Raji (cell line): Measurements from ENCODE around the gene OLR1.

ENCODE experiments used
- POLR2A ChIP-seq: IDR thresholded peaks from 2 replicates; pipeline ENCODE4 v1.6.1; 2011; ENCODE audit warnings: low read depth, low read length, control low read depth; ENCODE audit not compliant: insufficient read depth

The OLR1 gene

DNA sequence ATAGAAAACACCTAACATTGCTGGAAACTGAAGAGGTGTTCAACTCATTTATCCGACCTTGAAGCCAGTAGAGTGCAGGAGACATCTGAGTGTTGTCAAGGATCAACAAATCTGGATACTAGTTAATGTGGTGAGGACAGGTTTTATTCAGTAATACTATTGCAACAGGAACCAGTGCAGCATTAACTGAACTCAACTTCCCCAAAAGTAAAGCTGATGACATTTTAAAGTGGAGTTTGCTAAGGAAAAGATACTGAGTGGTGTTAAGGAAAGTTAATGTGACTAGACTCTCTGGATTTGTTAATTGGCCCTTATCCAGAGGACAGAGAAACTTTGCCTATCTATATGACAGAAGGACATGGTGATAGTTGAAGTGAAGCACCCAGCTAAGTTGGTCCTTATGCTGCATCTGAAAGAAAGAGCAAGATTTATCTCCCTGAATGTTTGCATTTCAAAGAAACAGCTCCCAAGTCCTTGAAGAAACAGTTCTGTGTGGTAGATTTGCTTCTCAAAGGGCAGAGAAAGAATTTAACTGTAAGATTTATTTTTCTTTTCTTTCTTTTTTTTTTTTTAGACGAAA is 40.7 kb downstream of the OLR1 start:
- no peak for TF ChIP-seq POLR2A

- TF ChIP-seq POLR2A: no peak
Observed at GRCh38 chr12:10130042-10130441, 41.9 kb downstream of the OLR1 start, which contains the start of gene CLEC7A. TSS of gene CLEC7A (minus strand) at chr12:10130199. CDS start at chr12:10130082, 117 bp downstream.

GRCh38 chr12:10128687-10129086 is 43.2 kb downstream of the OLR1 start:
- no peak for TF ChIP-seq POLR2A

DNA sequence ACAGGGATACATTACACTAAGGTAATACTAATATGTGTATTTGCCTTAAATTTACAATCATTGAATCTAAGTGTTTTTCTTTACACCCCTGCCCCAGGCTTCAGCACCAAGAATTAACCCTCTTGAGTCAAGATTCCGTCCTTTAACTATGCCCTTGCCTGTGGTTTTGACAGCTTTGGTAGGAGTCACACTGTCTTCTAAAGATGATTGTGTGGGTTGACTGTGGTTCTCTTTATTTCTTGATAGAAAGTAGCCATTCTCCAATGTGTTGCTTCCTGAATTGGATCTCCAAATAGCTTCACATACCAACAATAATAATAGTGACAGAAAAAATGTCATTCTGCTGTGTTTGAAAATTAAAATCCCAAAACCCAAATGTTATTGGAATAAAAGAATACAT is 45.5 kb downstream of the OLR1 start:
- TF ChIP-seq POLR2A: no peak

- TF ChIP-seq POLR2A: no peak
Observed at GRCh38 chr12:10122689-10123088, 49.2 kb downstream of the OLR1 start.

DNA sequence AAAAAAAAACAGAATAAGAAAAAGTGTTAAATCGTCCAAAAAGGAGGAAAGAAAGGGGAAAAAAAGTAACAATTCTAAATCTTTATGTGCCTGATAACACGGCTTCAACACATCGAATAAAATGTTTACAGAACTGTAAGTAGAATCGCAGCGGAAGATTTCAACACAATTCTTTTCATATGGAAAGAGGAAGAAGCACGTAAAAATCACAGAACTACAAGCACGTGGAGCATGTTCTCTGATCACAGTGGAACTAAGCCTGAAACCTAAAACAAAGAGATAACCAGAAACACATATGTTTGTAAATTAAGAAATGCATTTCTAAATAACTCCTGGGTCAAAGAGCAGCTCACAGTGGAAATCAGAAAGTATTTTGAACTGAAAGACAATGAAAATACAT is 50.7 kb downstream of the OLR1 start:
- TF ChIP-seq POLR2A: no peak

GRCh38 chr12:10119066-10119465 is 52.9 kb downstream of the OLR1 start:
- no peak for TF ChIP-seq POLR2A

GRCh38 chr12:10115890-10116289 is 56.0 kb downstream of the OLR1 start:
- TF ChIP-seq POLR2A: no peak

- no peak for TF ChIP-seq POLR2A
Observed at GRCh38 chr12:10115311-10115710, 56.6 kb downstream of the OLR1 start.

DNA sequence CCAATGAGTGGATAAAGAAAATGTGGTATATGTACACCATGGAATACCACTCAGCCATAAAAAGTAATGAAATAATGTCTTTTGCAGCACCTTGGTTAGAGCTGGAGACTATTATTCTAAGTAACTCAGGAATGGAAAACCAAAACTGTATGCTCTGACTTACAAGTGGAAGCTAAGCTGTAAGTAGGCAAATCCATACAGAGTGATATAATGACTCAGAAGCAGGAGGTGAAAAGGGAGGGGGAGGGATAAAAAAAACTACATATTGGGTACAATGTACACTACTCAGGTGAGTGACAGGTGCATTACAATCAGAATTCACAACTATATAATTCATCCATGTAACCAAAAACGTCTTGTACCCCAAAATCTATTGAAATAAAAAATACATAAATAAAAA is 58.0 kb downstream of the OLR1 start:
- TF ChIP-seq POLR2A: no peak

DNA sequence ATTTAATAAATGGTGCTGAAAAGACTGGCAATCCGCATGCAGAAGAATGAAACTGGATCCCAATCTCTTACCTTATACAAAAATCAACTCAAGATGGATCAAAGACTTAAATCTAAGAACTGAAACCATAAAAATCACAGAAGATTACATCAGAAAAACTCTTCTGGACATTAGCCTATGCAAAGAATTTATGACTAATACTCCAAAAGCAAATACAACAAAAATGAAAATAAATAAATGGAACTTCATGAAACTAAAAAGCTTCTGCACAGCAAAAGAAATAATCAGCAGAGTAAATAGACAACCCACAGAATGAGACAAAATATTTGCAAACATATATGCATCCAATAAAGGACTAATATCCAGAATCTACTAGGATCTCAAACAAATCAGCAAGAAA is 58.9 kb downstream of the OLR1 start:
- TF ChIP-seq POLR2A: no peak

DNA sequence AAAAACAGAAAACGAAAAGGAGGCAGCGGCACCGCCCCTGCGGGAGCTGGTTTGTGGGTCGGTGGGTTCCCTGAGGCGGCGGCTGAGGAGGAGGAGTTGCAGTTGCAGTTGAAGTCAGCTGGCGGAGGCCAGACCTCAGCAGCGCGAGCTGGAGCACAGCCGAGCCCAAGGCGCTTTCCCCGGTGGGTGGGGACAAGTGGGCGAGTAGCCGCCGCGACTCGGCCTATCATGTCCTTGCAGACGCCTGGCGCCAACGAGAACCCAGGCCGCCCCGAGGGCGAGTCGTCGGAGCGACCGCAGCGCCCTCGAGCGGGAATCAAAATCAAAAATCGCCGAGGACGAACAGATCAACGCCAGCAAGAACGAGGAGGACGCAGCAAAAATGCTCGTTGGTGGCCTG is 60.5 kb downstream of the OLR1 start:
- no peak for TF ChIP-seq POLR2A

GRCh38 chr12:10110256-10110844 is 61.6 kb downstream of the OLR1 start:
- no peak for TF ChIP-seq POLR2A
